HG03521 (cell line): ENCODE results near the gene MEX3D.
"Not testable (repeated sequence)": the region's sequence is repeated elsewhere in the genome, so short reads cannot be mapped to it uniquely, and the experiment has no call there.

Source experiments
- ATAC-seq: cut with Tn5 transposase; IDR thresholded peaks from one replicate; pipeline ENCODE4 v1.9.1; 2021; ENCODE audit warnings: mild to moderate bottlenecking, moderate library complexity; ENCODE audit not compliant: unreplicated experiment

The MEX3D gene

DNA sequence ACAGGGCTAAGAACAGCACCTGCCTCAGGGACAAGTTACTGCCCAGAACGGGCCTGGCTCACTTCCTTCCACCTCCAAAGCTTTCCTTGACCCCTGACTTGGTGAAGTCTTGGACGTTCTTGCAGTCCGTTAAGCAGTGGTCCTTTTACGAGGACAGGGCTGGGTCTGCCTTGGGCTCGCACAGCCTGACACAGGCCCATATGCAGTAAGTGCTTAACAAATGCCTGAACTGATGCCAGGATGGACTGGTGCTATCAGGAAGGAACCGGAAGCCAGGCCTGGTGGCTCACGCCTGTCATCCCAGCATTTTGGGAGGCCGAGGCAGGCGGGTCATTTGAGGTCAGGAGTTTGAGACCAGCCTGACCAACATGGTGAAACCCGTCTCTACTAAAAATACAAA lies 46.1 kb downstream of the MEX3D start:
- ATAC-seq: no peak

DNA sequence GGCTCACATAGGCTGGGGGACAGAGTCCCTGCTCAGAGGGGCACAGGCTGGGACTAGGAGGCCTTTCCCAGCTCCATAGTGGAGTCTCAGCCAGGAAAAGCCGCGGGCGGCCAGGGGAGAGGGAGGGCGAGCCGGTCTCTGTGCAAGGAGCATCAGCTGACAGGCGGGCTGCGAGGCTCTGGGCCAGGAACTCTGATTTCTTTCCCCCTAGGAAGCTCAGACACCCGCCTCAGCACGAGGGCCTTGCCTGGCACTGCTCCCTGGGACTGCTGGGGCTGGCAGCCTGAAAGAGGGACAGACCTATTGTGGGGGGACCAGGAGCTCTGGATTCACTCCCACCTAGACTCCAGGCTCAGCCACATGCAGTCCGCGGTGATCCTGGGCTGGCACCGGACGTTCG lies 46.5 kb downstream of the MEX3D start:
- no peak for ATAC-seq

DNA sequence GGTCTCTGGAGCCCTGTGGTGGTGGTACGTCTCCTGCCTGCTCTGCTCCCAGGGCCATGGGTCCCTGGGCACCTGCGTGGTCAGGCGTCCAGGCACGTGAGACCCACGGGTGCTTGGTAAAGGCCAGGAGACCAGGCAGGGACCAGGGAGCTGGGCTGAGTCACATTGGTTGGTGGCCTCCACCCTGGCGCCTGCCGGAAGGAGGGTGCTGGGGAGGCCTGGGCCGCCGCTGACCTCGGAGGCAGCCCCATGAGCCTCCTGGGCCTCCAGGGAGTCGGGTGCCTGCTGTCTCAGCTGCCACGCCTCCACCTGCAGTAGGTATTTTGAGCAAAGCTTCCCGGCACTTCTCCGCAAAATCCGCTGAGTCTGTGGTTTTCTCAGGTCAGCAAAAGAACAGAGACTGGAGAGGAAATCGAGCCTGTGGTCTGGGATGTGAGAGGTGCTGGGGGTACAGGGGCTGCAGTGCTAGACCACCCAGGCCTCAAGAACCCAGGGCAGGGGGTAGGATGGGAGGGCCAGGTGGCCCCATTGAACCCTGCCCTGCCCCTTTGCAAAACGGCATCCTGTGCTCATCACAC lies 47.8 kb downstream of the MEX3D start:
- ATAC-seq: no peak

DNA sequence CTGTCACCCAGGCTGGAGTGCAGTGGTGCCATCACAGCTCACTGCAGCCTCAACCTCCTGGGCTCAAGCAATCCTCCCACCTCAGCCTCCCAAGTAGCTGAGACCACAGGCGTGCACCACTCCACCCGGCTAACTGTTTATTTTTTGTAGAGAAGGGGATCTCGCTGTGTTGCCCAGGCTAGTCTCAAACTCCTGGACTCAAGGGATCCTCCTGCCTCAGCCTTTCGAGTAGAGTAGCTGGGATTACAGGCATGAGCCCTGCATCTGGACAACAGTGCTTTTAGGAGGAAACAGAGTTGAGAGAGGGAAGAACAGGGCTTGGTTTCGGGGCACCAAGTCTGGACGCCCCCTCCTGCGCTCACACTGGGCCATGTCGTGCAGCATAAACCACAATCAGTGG lies 48.3 kb downstream of the MEX3D start:
- not testable (repeated sequence) for ATAC-seq

DNA sequence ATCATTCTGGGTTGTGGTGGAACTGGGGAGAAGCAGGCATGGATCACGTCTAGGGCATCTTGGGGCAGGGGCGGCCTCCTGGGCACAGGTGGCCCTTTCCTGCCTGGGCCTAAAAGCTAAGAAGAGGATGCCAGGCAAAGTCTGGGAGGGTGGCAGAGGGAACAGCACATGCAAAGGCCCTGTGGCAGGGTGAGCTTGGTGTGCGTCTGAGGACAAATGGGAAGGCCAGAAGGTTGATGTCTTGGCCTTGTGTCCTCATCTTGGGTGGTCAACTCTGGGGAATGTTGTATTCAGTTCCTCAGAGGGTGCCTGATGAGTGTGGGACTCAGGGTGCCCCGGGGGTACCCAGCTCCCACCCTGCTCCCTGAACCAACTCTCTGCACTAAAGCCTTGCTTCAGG lies 49.7 kb downstream of the MEX3D start:
- no peak for ATAC-seq

DNA sequence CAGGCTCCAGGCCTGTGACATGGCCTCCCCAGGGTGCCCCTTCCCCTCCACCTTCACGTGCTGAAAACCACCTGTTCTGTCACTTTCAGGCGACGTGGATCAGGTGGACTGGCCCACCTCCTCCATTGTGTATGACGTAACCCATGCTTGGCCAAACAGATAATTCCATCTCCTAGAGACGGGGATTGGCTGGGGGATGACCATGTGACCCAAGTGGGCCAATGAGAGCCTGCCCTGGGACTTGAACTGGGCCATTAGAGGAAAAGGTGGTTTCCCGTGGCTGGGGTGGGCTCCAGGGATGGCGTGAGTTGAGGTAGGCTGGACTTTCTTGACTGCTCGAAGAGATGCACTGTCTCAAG lies 51.8 kb downstream of the MEX3D start:
- no peak for ATAC-seq

DNA sequence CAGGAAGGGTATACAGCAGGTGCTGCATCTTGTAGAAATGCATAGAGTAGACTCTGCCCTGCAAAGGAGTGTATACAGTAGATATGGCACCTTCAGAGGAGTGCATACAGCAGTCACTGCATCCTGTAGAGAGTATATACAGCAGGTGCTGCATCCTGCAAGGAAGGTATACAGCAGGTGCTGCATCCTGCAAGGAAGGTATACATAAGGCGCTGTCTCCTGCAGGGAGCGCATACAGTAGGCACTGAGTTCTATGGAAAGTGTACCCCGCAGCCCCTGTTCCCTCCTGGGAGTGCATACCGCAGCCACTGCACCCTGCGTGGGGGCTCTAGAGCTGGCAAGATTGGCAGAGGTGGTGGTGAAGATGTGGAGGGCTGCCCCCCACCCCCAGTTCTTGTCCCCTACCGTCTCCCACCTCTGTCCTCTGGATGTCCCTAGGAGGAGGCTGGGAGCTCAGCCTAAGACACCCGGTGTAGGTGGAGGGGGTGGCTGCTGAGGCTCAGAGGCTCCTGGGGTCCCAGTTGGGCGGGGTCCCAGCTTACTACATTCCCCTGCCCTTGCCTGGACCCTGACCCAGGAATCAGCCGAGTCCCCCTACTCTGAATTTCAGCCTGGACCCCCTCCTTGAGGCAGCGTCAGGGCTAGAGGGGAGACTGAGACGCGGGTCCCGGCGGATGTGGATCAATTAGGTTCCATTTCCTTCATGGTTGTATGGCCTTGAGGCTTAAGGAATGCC lies 53.0 kb downstream of the MEX3D start:
- no peak for ATAC-seq

DNA sequence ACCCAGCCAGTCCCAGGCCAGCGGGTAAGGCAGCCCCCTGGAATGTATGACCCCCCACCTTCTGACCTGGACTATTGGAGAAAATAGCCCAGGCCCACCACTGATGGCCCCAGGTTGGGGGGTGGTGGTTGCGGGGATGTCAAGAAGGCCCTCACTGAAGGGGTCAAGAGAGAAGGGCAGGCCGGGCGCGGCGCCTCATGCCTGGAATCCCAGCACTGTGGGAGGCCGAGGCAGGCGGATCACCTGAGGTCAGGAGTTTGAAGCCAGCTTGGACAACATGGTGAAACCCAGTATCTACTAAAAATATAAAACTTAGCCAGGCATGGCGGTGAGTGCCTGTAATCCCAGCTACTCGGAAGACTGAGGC lies 53.8 kb downstream of the MEX3D start:
- ATAC-seq: no peak

DNA sequence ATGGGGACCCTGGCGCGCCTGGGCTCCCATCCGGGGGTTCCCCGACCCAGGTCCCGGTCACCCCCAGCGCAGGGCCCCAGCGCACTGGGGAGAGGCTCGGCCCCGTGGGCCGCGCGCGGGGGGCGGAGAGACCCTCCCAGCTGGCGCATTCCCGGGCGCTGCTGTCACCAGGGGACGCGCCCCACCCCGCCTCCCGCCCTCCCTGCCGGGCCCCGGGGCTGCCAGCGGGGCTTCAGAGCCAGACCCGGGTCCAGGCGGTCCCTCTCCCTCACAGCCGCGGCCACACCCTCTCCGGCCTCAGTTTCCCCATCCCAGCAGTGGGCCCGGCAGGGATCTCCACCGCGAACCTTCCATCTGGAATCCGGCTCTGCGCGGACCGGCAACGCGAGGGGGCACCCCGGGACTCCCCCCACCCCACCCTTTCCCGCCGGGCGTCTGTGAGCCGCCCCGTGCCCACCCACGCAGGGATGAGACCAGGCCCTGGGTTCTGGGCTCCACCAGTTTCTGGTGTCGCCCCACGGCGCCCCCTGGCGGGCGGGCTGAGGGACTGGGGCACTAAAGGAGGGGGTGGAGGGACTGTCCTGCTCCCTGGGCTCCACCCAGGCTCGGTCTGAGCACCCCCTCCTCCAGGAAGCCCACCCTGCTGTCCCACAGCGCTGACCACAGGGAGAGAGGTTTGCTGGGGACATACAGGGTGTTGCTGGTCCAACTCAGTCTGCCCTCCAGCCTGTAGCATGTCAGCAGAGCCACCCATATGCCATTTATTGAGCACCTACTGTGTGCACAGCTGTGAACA lies 54.4 kb downstream of the MEX3D start:
- ATAC-seq: no peak

DNA sequence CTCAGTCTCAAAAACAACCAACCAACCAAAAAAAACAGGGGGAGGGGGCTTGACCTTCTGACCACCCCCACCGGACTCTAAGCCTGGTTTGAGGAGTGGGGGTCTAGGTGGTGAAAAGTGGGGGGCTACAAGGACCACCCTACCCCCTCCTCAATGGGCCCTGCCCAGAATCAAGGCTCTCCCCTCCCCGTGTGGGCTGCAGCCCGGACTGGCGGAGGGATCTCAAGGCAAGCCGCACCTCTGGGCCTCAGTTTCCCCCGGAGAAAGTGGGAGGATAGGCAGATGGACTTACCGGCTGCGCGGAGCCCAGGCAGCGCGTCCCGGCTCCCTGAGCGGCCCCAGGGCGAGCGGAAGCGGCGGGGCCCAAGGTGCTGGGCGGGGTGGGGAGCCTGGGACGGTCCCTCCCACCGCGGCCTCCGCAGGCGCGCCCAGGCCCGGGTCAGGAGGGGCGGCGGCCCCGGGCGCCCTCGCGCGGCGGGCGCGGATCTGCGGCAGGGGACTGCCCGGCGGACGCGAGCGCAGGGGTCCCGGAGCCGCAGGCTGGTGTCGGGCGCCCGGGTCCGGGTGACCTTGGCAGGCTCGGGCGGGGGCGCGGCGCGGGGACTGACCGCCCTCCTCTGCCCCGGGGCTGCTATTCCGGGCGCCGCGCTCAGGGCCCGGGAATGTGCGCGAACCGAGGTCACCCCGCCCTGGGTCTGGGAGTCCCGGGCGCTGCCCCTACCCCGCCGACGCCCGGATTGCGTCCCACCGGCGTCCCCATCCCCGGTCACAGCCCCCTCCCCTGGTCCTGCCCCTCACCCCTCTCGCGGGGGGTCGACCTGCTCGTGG lies 55.2 kb downstream of the MEX3D start, which contains the start of gene ADAMTSL5:
ADAMTSL5 (minus strand) TSS at position 349 of the 828 bp plus-strand sequence. CDS start 2,076 bp downstream, outside the sequence.
- no peak for ATAC-seq

DNA sequence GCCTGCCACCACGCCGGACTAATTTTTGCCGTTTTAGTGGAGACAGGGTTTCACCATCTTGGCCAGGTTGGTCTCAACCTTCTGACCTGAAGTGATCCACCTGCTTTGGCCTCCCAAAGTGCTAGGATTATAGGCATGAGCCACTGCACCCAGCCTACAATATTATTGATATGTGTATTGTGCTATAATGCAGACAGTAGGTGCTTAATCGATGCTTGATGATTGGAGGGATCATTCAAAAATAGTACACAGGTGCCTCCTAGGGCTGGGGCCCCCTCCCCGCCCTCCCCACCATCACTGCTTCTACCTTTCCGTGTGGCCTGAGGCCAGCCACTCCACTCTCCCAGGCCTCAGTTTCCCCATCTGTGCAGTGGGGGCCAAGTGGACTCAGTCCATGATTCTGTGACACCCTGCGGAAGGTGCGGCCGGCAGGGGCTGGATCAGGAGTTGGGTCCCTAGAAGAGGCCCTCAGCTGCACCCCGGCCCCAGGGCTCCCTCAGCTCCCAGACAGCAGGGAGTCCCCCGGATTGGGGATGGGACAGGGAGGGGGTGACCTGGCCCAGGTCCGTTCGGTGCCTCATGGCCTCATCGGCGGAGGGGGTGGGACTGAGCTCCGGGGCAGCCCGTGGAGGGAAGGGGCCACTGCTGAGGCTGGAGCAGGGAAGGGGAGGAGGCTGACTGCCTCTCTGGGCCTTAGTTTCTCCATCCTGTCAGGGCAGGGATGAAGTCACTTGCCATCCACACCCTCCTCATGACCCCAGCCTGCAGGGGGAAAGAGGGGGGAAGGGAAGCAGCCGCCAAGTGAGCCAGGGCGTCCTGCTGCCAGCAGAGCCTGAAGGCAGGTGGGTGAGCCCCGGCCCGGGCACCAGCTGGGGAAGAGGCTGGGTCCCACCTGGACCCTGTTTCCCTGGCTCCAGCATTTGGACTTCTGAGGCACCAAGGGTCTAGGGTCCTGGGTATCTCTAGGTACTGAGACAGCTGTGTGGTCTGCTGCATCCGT lies 56.5 kb downstream of the MEX3D start:
- ATAC-seq: no peak

DNA sequence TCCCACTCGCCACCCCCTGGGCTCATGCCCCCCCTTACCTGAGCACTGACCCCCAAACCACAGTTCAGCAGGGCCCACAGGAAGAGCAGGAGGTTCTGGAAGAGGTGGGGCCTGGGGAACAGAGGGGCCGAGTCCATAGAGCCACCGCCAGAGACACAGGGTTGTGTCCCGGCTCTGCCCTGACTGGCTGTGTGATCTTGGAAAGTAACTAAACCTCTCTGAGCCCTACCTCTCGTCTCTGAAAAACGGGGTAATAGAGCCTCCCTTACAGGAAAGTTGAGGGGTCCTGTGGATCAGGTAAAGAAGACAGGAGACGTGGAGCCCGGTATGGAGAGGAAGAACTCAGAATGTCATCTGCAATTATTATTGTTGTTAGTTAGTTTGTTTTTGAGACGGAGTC lies 57.3 kb downstream of the MEX3D start:
- ATAC-seq: no peak

DNA sequence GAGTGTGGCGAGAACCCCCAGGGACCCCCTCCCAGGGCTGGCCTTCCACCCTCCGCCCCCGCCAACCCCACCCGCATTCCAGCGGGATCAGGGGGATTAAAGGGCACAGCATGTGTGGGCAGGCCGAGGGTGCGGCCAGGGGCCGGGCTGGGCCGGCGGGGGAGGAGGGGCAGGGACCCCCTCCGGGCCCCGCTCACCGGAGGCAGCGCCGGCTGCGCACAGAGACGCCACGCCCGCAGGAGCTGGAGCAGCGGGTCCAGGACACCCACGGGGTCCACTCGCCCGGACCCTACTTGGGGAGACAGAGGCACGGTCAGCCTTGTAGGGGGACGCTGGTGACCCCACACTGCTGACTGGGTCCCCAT lies 57.7 kb downstream of the MEX3D start:
- no peak for ATAC-seq

DNA sequence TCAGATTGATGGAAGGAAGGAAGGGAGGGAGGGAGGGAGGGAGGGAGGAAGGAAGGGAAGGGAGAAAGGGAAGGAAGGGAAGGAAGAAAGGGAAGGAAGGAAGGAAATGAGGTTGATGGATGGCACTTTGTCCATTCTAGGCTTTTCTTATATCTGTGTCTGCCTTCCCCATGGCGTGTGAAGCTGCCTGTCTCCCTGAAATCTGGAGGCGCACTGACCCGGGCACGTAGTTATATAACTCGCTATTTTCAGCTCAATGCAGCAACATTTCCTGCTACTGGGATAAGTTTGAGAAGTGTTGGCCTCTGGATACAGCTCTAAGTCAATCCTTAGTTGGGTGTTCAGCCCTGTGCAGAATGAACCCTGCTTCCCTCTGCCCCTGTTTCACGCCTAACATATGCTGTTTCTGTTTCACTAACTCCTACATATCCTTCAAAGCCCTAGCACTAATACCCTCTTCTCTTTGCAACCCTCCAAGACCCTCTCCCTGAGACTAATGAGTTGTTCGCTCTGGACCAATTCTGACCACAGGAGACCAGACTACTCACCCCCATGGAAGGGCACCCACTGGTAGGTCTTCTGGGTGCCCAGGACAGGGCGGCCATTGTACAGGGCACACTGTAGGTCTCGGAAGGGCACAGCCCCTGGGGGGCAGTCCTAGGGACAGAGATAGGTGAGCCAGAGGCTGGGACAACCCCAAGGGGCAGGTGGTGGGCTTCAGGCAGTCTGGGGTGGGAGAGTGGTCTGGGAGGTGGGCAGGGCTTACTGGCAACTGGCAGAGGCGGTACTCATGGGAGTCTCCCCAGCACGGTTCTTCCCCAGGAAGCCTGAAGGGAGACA lies 58.3 kb downstream of the MEX3D start:
- ATAC-seq: no peak

DNA sequence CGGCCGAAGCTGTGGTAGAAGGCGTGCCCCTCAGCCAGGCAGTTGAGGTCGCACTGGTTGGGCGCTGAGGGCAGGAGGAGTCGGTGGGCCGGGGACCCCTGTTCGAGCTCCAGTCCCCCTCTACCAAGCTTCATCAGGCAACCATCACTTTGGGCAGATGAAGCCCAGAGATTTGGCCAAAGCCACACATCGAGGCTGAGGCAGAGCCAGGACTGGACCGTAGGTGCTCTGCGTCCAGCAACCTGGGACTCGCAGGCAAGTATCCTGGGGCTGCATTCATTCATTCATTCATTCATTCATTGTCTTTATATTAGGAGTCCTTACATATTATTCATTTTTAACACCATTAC lies 59.6 kb downstream of the MEX3D start:
- ATAC-seq: no peak

DNA sequence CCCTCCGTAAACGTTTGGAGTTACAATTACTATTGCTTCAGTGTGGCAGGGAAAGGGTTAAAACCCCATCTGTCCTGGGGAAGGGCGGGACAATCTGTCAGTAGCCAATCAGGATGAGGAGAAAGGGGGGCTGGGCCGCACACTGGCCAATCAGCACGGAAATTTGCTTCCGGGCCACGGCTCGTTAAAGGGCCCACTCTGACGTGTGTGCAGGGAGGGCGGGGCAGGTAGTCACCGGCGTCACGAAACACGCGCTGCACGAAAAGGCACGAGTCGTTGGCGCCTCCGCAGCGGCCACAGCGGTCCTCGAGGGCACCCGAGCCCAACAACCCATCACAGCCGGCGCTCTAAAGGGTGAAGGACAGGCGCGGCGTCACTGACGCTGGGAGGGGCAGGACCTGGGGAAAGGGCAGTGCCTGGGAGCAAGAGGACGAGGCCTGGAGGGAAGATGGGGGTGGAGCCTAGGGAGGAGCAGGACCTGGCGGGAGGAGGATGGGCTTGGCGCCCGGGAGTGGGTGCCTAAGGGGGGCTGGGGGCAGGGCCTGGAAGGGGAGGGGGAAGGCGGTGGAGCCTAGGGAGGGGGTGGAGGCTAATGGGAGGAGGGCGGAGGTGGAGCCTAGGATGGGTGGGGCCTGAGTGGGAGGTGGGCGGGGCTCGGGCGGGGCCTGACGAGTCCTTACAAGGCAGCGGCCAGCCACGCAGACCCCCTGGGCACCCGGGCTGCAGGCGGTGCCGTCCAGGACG lies 60.2 kb downstream of the MEX3D start:
- ATAC-seq: no peak

DNA sequence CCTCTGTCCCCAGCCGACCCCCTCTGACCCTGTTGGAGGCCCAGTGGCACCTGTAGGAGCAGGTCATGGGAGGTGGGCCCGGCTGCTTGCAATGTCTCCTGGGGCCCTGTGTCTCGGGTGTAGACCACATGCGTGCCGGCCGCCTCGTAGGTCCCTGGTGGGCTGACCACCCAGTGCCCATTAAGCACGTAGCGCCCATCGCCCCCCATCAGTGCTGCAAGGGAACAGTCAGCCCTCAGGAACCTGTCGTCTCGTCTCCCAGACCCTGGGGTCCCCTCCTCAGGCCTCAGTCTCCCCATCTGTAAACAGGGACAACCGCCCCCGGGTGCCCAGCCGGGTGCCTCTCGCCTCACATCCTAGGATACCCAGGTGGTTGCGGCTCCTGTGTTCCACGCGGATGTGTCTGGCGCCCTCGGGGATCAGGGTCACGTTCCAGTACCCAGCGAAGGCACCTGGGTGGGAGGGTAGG lies 60.9 kb downstream of the MEX3D start:
- ATAC-seq: no peak
